Activated B cell treated with CpG ODN at 0.5 μM for 24 hours (primary cell): ENCODE data around the gene ANKHD1. TPM values are rescaled to one million over a fixed set of nuclear protein-coding genes. Genes with fewer than 3 reads are reported as not detected.
"Not testable (repeated sequence)": the region's sequence is repeated elsewhere in the genome, so short reads cannot be mapped to it uniquely, and the experiment has no call there.

Experiments used
- ATAC-seq: fragments of 200-7000 bp; cut with Tn5 transposase; one replicate; pipeline ENCODE4 v1.10.0; 2021; ENCODE audit warnings: low read depth, mild to moderate bottlenecking, moderate library complexity
- CTCF ChIA-PET: fragments of 350-600 bp; sonication (Branson Sonifier 250); formaldehyde crosslinking; loops from one replicate; lab custom pipeline; 2021; ENCODE audit warnings: antibody characterized with exemption; lab: Charles Lee
- POLR2A ChIA-PET: fragments of 350-600 bp; sonication (Branson Sonifier 250); formaldehyde crosslinking; loops from one replicate; lab custom pipeline; 2021; ENCODE audit warnings: antibody characterized with exemption; lab: Charles Lee
- DNase-seq: peaks from one replicate; pipeline ENCODE4 v3.0.0; 2022
- H3K27ac Mint-ChIP-seq: one replicate; pipeline ENCODE4 v1.8.0; 2020; ENCODE audit warnings: mixed read lengths
- H3K27me3 Mint-ChIP-seq: one replicate; pipeline ENCODE4 v1.8.0; 2021; ENCODE audit warnings: mixed read lengths
- H3K36me3 Mint-ChIP-seq: one replicate; pipeline ENCODE4 v1.8.0; 2021; ENCODE audit warnings: low read depth, mixed read lengths
- H3K4me1 Mint-ChIP-seq: one replicate; pipeline ENCODE4 v1.8.0; 2021; ENCODE audit warnings: mixed read lengths
- H3K4me3 Mint-ChIP-seq: one replicate; pipeline ENCODE4 v1.8.0; 2020; ENCODE audit warnings: mild to moderate bottlenecking, mixed read lengths
- H3K9me3 Mint-ChIP-seq: one replicate; pipeline ENCODE4 v1.8.0; 2020; ENCODE audit warnings: mixed read lengths
- intact Hi-C: fragments of 100-400 bp; cut with micrococcal nuclease; formaldehyde crosslinking; loops from one replicate; pipeline ENCODE4 v1.15.1; 2024
- total RNA-seq: library from RNA; stranded (reverse); gene quantifications from 2 replicates; pipeline ENCODE4 v1.2.3, GENCODE V29; 2022
- TF ChIP-seq, protein P1 (sequence below): fragments of 200-600 bp; IDR thresholded peaks from one replicate; pipeline ENCODE4 v1.8.0; 2022; ENCODE audit warnings: antibody characterized with exemption, mild to moderate bottlenecking

Gene ANKHD1
- total RNA-seq, 1 donor from 2014 or later, result 187 TPM

DNA sequence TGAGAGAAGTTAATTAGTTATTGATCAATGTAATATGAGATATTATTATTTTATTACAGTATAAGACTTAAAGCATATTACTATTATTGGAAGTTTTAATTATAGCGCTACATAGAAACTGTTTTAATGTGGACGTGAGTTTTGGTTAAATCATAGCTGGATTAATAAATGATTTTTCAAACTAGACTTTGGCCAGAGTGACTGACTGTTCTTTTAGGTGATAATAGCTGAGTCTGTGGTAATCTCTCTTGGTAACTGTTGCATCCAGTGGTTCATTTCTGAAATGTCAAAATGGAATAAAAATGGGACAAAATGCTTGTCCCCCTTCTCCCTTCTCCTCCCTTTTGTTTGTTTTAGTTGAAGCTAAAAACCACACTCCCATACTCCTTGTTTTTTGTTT is 28.1 kb downstream of the ANKHD1 start:
- intact Hi-C loops, result no loop called here
- no peak overlapping the region for H3K4me3 Mint-ChIP-seq
- peaks cover 25% of the 10 kb centered on the region for H3K4me1 Mint-ChIP-seq
- peaks cover 17% of the 10 kb centered on the region for H3K36me3 Mint-ChIP-seq
- no peak overlapping the region for H3K27ac Mint-ChIP-seq
- ChIA-PET CTCF (interaction anchor here (1.3 kb wide), 1 partner anchor 57 kb away, joined by 4 read pairs; no protein-coding TSS in a partner anchor), POLR2A (interaction anchor here (0.7 kb wide), 1 partner anchor 252 kb away, joined by 3 read pairs; no protein-coding TSS in a partner anchor)
- no peaks in the 10 kb centered on the region for H3K9me3 Mint-ChIP-seq
- ATAC-seq, result no peak
- H3K27me3 Mint-ChIP-seq, result no peaks in the 10 kb centered on the region
- no peak for DNase-seq
- TF ChIP-seq, protein P1, sequence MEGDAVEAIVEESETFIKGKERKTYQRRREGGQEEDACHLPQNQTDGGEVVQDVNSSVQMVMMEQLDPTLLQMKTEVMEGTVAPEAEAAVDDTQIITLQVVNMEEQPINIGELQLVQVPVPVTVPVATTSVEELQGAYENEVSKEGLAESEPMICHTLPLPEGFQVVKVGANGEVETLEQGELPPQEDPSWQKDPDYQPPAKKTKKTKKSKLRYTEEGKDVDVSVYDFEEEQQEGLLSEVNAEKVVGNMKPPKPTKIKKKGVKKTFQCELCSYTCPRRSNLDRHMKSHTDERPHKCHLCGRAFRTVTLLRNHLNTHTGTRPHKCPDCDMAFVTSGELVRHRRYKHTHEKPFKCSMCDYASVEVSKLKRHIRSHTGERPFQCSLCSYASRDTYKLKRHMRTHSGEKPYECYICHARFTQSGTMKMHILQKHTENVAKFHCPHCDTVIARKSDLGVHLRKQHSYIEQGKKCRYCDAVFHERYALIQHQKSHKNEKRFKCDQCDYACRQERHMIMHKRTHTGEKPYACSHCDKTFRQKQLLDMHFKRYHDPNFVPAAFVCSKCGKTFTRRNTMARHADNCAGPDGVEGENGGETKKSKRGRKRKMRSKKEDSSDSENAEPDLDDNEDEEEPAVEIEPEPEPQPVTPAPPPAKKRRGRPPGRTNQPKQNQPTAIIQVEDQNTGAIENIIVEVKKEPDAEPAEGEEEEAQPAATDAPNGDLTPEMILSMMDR, result no peak

GRCh38 chr5:140432212-140432611 is 30.6 kb downstream of the ANKHD1 start:
- POLR2A ChIA-PET, result interaction anchor here (0.7 kb wide), 1 partner anchor 59 kb away, joined by 6 read pairs; no protein-coding TSS in a partner anchor
- peaks cover 27% of the 10 kb centered on the region for H3K36me3 Mint-ChIP-seq
- no peaks in the 10 kb centered on the region for H3K9me3 Mint-ChIP-seq
- no peak overlapping the region for H3K27ac Mint-ChIP-seq
- H3K4me1 Mint-ChIP-seq, result peaks cover 21% of the 10 kb centered on the region
- no peak overlapping the region for H3K4me3 Mint-ChIP-seq
- CTCF ChIA-PET, result no interaction called here
- ATAC-seq, result no peak
- no peaks in the 10 kb centered on the region for H3K27me3 Mint-ChIP-seq
- TF ChIP-seq, protein P1, result no peak
- intact Hi-C loops, result no loop called here
- no peak for DNase-seq

GRCh38 chr5:140432916-140433315 is 31.3 kb downstream of the ANKHD1 start:
- DNase-seq (no peak), ATAC-seq (no peak)
- intact Hi-C loops, result no loop called here
- Mint-ChIP-seq H3K27me3 (no peaks in the 10 kb centered on the region), H3K4me1 (peaks cover 21% of the 10 kb centered on the region), H3K9me3 (no peaks in the 10 kb centered on the region), H3K4me3 (no peak overlapping the region), H3K36me3 (peaks cover 30% of the 10 kb centered on the region), H3K27ac (no peak overlapping the region)
- TF ChIP-seq, protein P1, result no peak
- ChIA-PET CTCF (no interaction called here), POLR2A (interaction anchor here (0.7 kb wide), 1 partner anchor 60 kb away, joined by 6 read pairs; no protein-coding TSS in a partner anchor)

DNA sequence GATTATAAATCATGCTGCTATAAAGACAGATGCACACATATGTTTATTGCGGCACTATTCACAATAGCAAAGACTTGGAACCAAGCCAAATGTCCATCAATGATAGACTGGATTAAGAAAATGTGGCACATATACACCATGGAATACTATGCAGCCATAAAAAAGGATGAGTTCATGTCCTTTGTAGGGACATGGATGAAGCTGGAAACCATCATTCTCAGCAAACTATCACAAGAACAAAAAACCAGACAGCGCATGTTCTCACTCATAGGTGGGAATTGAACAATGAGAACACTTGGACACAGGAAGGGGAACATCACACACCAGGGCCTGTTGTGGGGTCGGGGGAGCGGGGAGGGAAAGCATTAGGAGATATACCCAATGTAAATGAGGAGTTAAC is 55.7 kb downstream of the ANKHD1 start:
- POLR2A ChIA-PET, ATAC-seq: not testable (repeated sequence)

GRCh38 chr5:140466981-140467742 is 65.5 kb downstream of the ANKHD1 start:
- CTCF ChIA-PET, result no interaction called here
- intact Hi-C loops, result no loop called here
- no peak overlapping the region for H3K27ac Mint-ChIP-seq
- TF ChIP-seq, protein P1, result no peak
- H3K4me3 Mint-ChIP-seq, result no peak overlapping the region
- no peaks in the 10 kb centered on the region for H3K27me3 Mint-ChIP-seq
- no peak for DNase-seq
- H3K4me1 Mint-ChIP-seq, result no peaks in the 10 kb centered on the region
- H3K9me3 Mint-ChIP-seq, result no peaks in the 10 kb centered on the region
- ATAC-seq, result no peak
- POLR2A ChIA-PET, result interaction anchor here (0.7 kb wide), 1 partner anchor 12 kb away, joined by 4 read pairs; no protein-coding TSS in a partner anchor
- peaks cover 60% of the 10 kb centered on the region for H3K36me3 Mint-ChIP-seq

More for the DNA sequence above, 55.7 kb downstream of the ANKHD1 start:
- H3K9me3 Mint-ChIP-seq, H3K4me3 Mint-ChIP-seq, CTCF ChIA-PET, H3K27ac Mint-ChIP-seq, DNase-seq, H3K27me3 Mint-ChIP-seq, intact Hi-C loops, H3K4me1 Mint-ChIP-seq: not testable (repeated sequence)
- H3K36me3 Mint-ChIP-seq, result peaks cover 67% of the 10 kb centered on the region
